Keratinocyte (primary cell): ENCODE measurements around the gene UTP14A. TPM values are rescaled to one million over a fixed set of nuclear protein-coding genes. Genes with fewer than 3 reads are reported as not detected.

ENCODE experiments used
- DNase-seq: peaks from one replicate; pipeline ENCODE4 v3.0.0-alpha.2; 2011; ENCODE audit warnings: low read depth, missing footprints, low spot score
- FAIRE-seq: peaks from 2 replicates; lab custom pipeline; 2011; peaks lifted over from hg19 to GRCh38; lab: Jason Lieb, UNC
- H2AFZ ChIP-seq: 2 replicates; pipeline ENCODE4 v1.6.0; 2012; ENCODE audit warnings: low read length, control low read depth, inconsistent platforms; ENCODE audit not compliant: control insufficient read depth
- H3K27ac ChIP-seq: 2 replicates; pipeline ENCODE4 v1.5.1; 2011; ENCODE audit warnings: low read length; ENCODE audit not compliant: control insufficient read depth, insufficient read depth
- H3K27me3 ChIP-seq: 3 replicates; pipeline ENCODE4 v1.6.0; 2011; ENCODE audit warnings: low read length; ENCODE audit not compliant: control insufficient read depth, insufficient read depth; ENCODE audit errors: extremely low read depth
- H3K36me3 ChIP-seq, 2 experiments: 2 replicates in 1 of 2; 3 replicates in 1 of 2; pipeline ENCODE4 v1.5.1; 2011; ENCODE audit warnings: low read length in 2 of 2, mild to moderate bottlenecking in 1 of 2; ENCODE audit not compliant: control insufficient read depth in 2 of 2, insufficient read depth in 2 of 2; ENCODE audit errors: extremely low read depth in 1 of 2
- H3K4me1 ChIP-seq: 3 replicates; pipeline ENCODE4 v1.5.1; 2011; ENCODE audit warnings: low read length; ENCODE audit not compliant: control insufficient read depth, insufficient read depth; ENCODE audit errors: extremely low read depth
- H3K4me2 ChIP-seq: 3 replicates; pipeline ENCODE4 v1.6.0; 2011; ENCODE audit warnings: low read depth, low read length; ENCODE audit not compliant: control insufficient read depth, insufficient read depth; ENCODE audit errors: extremely low read depth
- H3K4me3 ChIP-seq, 3 experiments: fragments of 200-600 bp in 1 of 3; sonication (generic) in 1 of 3; 2 replicates in 2 of 3; 3 replicates in 1 of 3; pipeline ENCODE4 v1.5.1; 2011 to 2016; ENCODE audit warnings: low read length in 3 of 3, mild to moderate bottlenecking in 3 of 3, control low read depth in 2 of 3, inconsistent platforms in 1 of 3, low read depth in 1 of 3, mixed read lengths in 1 of 3, mixed run types in 1 of 3, moderate library complexity in 1 of 3; ENCODE audit not compliant: control insufficient read depth in 2 of 3, insufficient read depth in 2 of 3; ENCODE audit errors: extremely low read depth in 1 of 3
- H3K79me2 ChIP-seq: 2 replicates; pipeline ENCODE4 v1.6.0; 2012; ENCODE audit warnings: low read length; ENCODE audit not compliant: control insufficient read depth, insufficient read depth
- H3K9ac ChIP-seq: 3 replicates; pipeline ENCODE4 v1.6.0; 2011; ENCODE audit warnings: low read length; ENCODE audit not compliant: control insufficient read depth, insufficient read depth; ENCODE audit errors: extremely low read depth
- H3K9me1 ChIP-seq: 3 replicates; pipeline ENCODE4 v1.6.0; 2011; ENCODE audit warnings: low read length; ENCODE audit not compliant: control insufficient read depth, insufficient read depth; ENCODE audit errors: extremely low read depth
- H3K9me3 ChIP-seq: 2 replicates; pipeline ENCODE4 v1.5.1; 2012; ENCODE audit warnings: low read depth, low read length; ENCODE audit not compliant: control insufficient read depth
- H4K20me1 ChIP-seq: 3 replicates; pipeline ENCODE4 v1.6.0; 2011; ENCODE audit warnings: low read length; ENCODE audit not compliant: control insufficient read depth, insufficient read depth; ENCODE audit errors: extremely low read depth
- CTCF ChIP-seq, 3 experiments: IDR thresholded peaks in 1 of 3; conservative IDR thresholded peaks in 1 of 3; optimal IDR thresholded peaks in 1 of 3; 2 replicates in 2 of 3; 3 replicates in 1 of 3; pipeline versions ENCODE3 to v1.5.1; 2011; ENCODE audit warnings: low read length in 3 of 3, mild to moderate bottlenecking in 3 of 3, moderate library complexity in 2 of 3, control low read depth in 1 of 3, inconsistent platforms in 1 of 3; ENCODE audit not compliant: insufficient read depth in 2 of 3; ENCODE audit errors: extremely low read depth in 1 of 3
- EZH2 ChIP-seq: IDR thresholded peaks from one replicate; pipeline ENCODE4 v1.6.1; 2012; ENCODE audit warnings: inconsistent platforms, mild to moderate bottlenecking, low read length, moderate library complexity
- dilution Hi-C: fragments of 300-500 bp; cut with MboI; formaldehyde crosslinking; loops from one replicate; pipeline ENCODE4 v1.7.0; 2020; ENCODE audit warnings: low sequenced_read_pairs; ENCODE audit not compliant: extremely low pct_ligation_motif_present
- polyA plus RNA-seq, 5 experiments: library from polyadenylated mRNA; depleted of rRNA in 3 of 5; stranded (reverse) in 3 of 5; stranded (forward) in 1 of 5; unstranded in 1 of 5; fragments of >200 nt; gene quantifications; 1 replicate in 1 of 5; 2 replicates in 3 of 5; 3 replicates in 1 of 5; pipeline versions ENCODE4 v1.2.1 to v1.2.3, GENCODE V29; 2011 to 2012; ENCODE audit warnings: missing spikeins in 2 of 5, low read depth in 1 of 5, low replicate concordance in 1 of 5

Gene UTP14A
- polyA plus RNA-seq, 1 donor (not counting 4 experiments of a cell fraction or from before 2014, with no cell fraction given) = 30.6 TPM

- Histone ChIP-seq H3K4me1 (no peaks in the 10 kb centered on the region), H3K9me1 (no peaks in the 10 kb centered on the region), H3K36me3 (peaks cover 0 to 3% of the 10 kb centered on the region in 2 experiments), H3K9ac (no peak overlapping the region), H3K79me2 (no peaks in the 10 kb centered on the region), H3K9me3 (no peaks in the 10 kb centered on the region), H3K4me2 (peak overlapping the region; percentile 17), H3K4me3 (no peak overlapping the region), H2AFZ (no peak overlapping the region), H3K27ac (no peak overlapping the region), H3K27me3 (peaks cover 14% of the 10 kb centered on the region), H4K20me1 (no peaks in the 10 kb centered on the region)
- dilution Hi-C loops = no loop called here
- DNase-seq (no peak), FAIRE-seq (no peak)
- TF ChIP-seq CTCF (optimal IDR thresholded peaks at IDR 0.05 in 1 of 3, IDR thresholded peaks at IDR 0.05 in 1 of 3, conservative IDR thresholded peaks at IDR 0.05 in 1 of 3; ENCODE audit: extremely low read depth in 1 of 3, insufficient read depth in 2 of 3, low read length in 3 of 3) (no peak), EZH2 (no peak)
Observed at GRCh38 chrX:129932821-129933321, 26.9 kb downstream of the UTP14A start.

- Histone ChIP-seq H3K9me1 (no peaks in the 10 kb centered on the region), H3K79me2 (no peaks in the 10 kb centered on the region), H3K36me3 (peaks cover 0 to 2% of the 10 kb centered on the region in 2 experiments), H3K27ac (no peak overlapping the region), H3K9me3 (no peaks in the 10 kb centered on the region), H3K4me3 (no peak overlapping the region), H4K20me1 (no peaks in the 10 kb centered on the region), H2AFZ (no peak overlapping the region), H3K4me1 (no peaks in the 10 kb centered on the region), H3K4me2 (no peak overlapping the region), H3K27me3 (peaks cover 14% of the 10 kb centered on the region), H3K9ac (no peak overlapping the region)
- dilution Hi-C loops = no loop called here
- DNase-seq = no peak
- FAIRE-seq = no peak
- TF ChIP-seq EZH2 (no peak), CTCF (optimal IDR thresholded peaks at IDR 0.05 in 1 of 3, IDR thresholded peaks at IDR 0.05 in 1 of 3, conservative IDR thresholded peaks at IDR 0.05 in 1 of 3; ENCODE audit: extremely low read depth in 1 of 3, insufficient read depth in 2 of 3, low read length in 3 of 3) (no peak)
Observed at GRCh38 chrX:129933700-129934099, 27.7 kb downstream of the UTP14A start.
